Activated CD4-positive, alpha-beta memory T cell treated with anti-CD3 and anti-CD28 coated beads for 36 hours (primary cell): ENCODE data around the gene RBX1. TPM values are rescaled to one million over a fixed set of nuclear protein-coding genes. Genes with fewer than 3 reads are reported as not detected.

Experiments used
- CTCF ChIA-PET: fragments of 350-600 bp; sonication (Branson Sonifier 250); formaldehyde crosslinking; loops from one replicate; lab custom pipeline; 2021; ENCODE audit warnings: antibody characterized with exemption, inconsistent platforms; lab: Charles Lee
- POLR2A ChIA-PET: fragments of 350-600 bp; sonication (Branson Sonifier 250); formaldehyde crosslinking; loops from one replicate; lab custom pipeline; 2021; ENCODE audit warnings: antibody characterized with exemption; lab: Charles Lee
- DNase-seq: peaks from one replicate; pipeline ENCODE4 v3.0.0-alpha.2; 2020
- H3K27ac Mint-ChIP-seq: one replicate; pipeline ENCODE4 v1.8.0; 2021; ENCODE audit warnings: mixed read lengths
- H3K27me3 Mint-ChIP-seq: one replicate; pipeline ENCODE4 v1.8.0; 2021; ENCODE audit warnings: mixed read lengths
- H3K36me3 Mint-ChIP-seq: one replicate; pipeline ENCODE4 v1.8.0; 2021; ENCODE audit warnings: mixed read lengths
- H3K4me1 Mint-ChIP-seq: one replicate; pipeline ENCODE4 v1.8.0; 2021; ENCODE audit warnings: low read depth, mixed read lengths
- H3K4me3 Mint-ChIP-seq: one replicate; pipeline ENCODE4 v1.8.0; 2021; ENCODE audit warnings: mild to moderate bottlenecking, mixed read lengths
- H3K9me3 Mint-ChIP-seq: one replicate; pipeline ENCODE4 v1.8.0; 2021; ENCODE audit warnings: mixed read lengths
- intact Hi-C: fragments of 100-400 bp; cut with micrococcal nuclease; formaldehyde crosslinking; loops from one replicate; pipeline ENCODE4 v1.15.1; 2023
- total RNA-seq, 2 experiments: library from RNA; stranded (reverse); gene quantifications; one replicate each; pipeline ENCODE4 v1.2.3, GENCODE V29; 2021

Gene RBX1
- total RNA-seq, 2 experiments from 2014 or later: 96.9 to 99.4 TPM

DNA sequence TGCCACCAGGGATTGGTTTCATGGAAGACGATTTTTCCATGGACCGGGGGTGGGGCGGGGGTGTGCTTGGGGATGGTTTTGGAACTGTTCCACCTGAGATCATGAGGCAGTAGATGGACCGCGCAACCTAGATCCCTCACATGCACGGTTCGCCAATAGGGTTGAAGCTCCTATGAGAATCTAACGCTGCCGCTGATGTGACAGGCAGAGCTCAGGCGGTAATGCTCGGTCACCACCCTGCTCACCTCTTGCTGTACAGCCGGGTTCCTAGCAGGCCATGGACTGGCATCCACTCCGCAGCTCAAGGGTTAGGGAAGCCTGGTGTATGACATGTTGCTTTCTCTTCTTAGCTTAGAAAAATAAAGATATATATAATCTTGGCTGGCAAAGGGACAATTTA lies 22.0 kb downstream of the RBX1 start:
- H3K9me3 Mint-ChIP-seq: no peaks in the 10 kb centered on the region
- POLR2A ChIA-PET: interaction anchor here (1.5 to 1.9 kb wide), 2 partner anchors 22 to 49 kb away, joined by 4 to 5 read pairs; partner anchors contain the start of gene RBX1
- intact Hi-C loops: no loop called here
- H3K27me3 Mint-ChIP-seq: no peaks in the 10 kb centered on the region
- H3K36me3 Mint-ChIP-seq: peaks cover 15% of the 10 kb centered on the region
- H3K4me1 Mint-ChIP-seq: no peaks in the 10 kb centered on the region
- no peak overlapping the region for H3K27ac Mint-ChIP-seq
- no peak for DNase-seq
- CTCF ChIA-PET: no interaction called here
- H3K4me3 Mint-ChIP-seq: no peak overlapping the region

DNA sequence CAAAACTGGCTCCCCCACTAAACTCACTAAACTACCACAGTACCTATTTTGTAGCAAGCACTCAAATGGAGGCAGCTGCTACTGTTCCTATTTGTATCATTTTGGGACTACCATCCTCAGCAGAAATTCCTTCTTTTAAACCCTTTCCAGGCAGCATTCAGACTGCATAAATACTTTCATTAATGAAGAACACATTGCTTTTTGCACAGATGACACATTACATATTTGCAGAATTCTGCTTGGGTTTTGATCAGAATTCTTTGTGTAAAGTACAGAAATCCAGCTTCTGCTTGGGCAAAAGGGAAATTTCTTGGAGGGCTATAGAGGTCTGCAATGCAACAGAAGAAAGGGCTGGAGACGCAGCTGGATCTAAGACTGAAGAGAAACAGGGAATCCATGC lies 24.2 kb downstream of the RBX1 start:
- no peaks in the 10 kb centered on the region for H3K9me3 Mint-ChIP-seq
- H3K4me3 Mint-ChIP-seq: no peak overlapping the region
- ChIA-PET POLR2A (interaction anchor here (0.6 kb wide), 2 partner anchors 117 to 119 kb away, joined by 3 to 4 read pairs; no protein-coding TSS in a partner anchor), CTCF (no interaction called here)
- no peaks in the 10 kb centered on the region for H3K27me3 Mint-ChIP-seq
- DNase-seq: no peak
- H3K4me1 Mint-ChIP-seq: no peaks in the 10 kb centered on the region
- no peak overlapping the region for H3K27ac Mint-ChIP-seq
- intact Hi-C loops: no loop called here
- peaks cover 13% of the 10 kb centered on the region for H3K36me3 Mint-ChIP-seq

DNA sequence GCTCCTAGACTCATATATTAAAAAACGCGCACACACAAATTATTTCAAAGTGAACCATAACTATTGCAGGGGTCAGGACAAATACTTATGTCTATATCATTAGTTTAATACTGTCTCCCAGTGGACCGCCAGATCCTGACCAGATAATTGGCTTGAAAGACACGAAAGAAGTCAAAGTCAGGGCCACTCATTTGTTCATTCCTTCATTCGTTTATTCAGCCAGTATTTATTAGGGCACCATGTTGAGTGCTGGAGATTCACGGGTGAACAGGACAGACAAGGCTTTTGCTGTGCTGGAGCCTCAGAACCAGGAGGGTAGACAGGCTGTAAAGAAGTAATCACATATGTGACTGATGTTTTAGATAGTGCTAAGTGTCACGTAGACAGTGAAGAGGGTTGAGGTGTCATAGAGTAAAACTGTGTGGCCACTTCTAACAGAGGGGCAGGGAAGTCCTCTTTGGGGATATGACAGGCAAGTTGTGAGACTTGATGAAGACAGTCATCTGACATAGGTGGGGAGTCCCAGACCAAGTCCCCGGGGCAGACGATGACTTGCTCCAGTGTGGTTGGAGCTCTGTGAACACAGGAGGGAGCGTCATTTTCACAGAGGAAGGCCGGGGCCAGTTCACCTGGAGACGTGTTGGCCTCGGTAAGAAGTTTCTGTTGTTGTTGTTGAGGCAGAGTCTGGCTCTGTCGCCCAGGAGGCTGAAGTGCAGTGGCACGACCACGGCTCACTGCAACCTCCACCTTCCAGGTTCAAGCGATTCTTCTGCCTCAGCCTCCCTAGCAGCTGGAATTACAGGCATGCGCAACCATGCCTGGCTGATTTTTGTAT lies 25.9 kb downstream of the RBX1 start:
- intact Hi-C loops: no loop called here
- no peaks in the 10 kb centered on the region for H3K4me1 Mint-ChIP-seq
- no peak for DNase-seq
- no peak overlapping the region for H3K4me3 Mint-ChIP-seq
- POLR2A ChIA-PET: interaction anchor here (0.7 kb wide), 1 partner anchor 16 kb away, joined by 3 read pairs; no protein-coding TSS in a partner anchor
- CTCF ChIA-PET: interaction anchor here (0.7 to 1.5 kb wide), 2 partner anchors 261 to 465 kb away, joined by 3 read pairs; no protein-coding TSS in a partner anchor
- no peaks in the 10 kb centered on the region for H3K27me3 Mint-ChIP-seq
- peaks cover 8% of the 10 kb centered on the region for H3K36me3 Mint-ChIP-seq
- H3K9me3 Mint-ChIP-seq: no peaks in the 10 kb centered on the region
- no peak overlapping the region for H3K27ac Mint-ChIP-seq

DNA sequence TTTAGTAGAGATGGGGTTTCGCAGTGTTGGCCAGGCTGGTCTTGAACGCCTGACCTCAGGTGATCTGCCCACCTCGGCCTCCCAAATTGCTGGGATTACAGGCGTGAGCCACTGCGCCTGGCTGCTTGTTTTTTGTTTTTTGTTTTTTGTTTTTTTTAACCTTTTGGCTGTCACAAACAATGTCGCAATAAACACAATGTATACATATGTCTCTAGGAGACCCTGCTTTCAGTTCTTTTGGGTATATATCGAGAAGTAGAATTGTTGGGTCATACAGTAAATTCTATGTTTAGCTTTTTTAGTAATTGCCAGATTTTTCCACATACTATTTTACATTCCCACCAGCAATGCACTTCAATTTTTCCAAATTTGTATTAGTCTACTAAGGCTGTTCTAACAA lies 28.0 kb downstream of the RBX1 start:
- intact Hi-C loops: no loop called here
- Mint-ChIP-seq H3K4me3 (no peak overlapping the region), H3K27me3 (no peaks in the 10 kb centered on the region), H3K27ac (no peak overlapping the region), H3K9me3 (no peaks in the 10 kb centered on the region), H3K4me1 (no peaks in the 10 kb centered on the region), H3K36me3 (no peaks in the 10 kb centered on the region)
- DNase-seq: no peak
- ChIA-PET POLR2A (no interaction called here), CTCF (no interaction called here)

DNA sequence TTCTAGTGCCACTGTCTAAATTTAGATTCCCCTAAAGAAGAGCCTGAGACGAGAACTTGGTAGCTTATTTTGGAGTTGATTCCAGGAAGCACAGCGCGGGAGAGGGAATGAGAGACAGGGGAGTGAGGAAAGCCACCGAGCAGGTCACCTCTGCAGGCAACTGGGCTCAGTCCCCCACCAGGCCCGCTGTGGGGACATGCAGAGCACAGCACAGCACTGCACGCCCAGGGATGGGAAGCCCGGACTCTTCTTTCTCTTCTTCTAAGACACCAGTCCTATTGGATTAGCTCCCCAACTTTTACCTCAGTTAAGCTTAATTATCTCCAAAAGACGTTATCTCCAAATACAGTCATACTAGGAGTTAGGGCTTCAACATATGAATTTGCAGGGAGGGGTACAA lies 28.7 kb downstream of the RBX1 start:
- POLR2A ChIA-PET: no interaction called here
- Mint-ChIP-seq H3K9me3 (no peaks in the 10 kb centered on the region), H3K4me1 (no peaks in the 10 kb centered on the region), H3K27me3 (no peaks in the 10 kb centered on the region), H3K36me3 (no peaks in the 10 kb centered on the region), H3K27ac (no peak overlapping the region), H3K4me3 (no peak overlapping the region)
- intact Hi-C loops: no loop called here
- CTCF ChIA-PET: no interaction called here
- DNase-seq: no peak

DNA sequence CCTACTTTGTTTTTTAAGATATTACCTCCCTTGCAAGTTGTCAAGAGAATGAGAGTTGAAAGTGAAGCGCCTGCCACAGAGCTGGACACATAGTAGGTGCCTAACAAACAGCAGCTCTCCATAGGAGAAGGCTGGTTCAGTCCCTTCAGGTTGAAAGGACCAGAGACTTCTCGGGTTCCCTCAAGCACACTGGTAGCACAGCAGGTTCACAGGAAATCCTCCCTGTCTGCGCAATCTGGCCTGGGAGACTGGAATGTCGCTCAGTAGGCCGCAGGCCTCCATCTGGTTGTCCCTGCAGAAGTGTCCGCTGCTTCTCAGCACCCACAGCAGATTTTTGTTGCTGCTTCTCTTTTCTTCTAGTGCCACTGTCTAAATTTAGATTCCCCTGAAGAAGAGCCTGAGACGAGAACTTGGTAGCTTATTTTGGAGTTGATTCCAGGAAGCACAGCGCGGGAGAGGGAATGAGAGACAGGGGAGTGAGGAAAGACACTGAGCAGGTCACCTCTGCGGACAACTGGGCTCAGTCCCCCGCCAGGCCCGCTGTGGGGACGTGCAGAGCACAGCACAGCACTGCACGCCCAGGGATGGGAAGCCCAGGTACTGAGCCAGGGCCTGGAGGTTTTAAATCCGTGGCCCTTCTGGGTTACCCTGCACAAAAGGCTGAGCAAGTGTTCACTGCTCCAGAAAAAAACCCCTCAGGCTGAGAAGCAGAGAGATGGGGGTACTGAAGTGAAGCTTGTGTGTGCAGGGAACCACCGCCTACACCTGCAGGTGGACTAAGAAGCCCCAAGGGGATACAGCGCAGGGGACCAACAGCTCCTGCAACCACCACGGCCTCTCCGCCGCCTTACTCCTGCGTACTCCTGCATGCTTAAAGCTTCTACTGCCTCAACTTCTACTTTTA lies 31.6 kb downstream of the RBX1 start:
- Mint-ChIP-seq H3K9me3 (no peaks in the 10 kb centered on the region), H3K27me3 (no peaks in the 10 kb centered on the region), H3K4me3 (no peak overlapping the region), H3K27ac (no peak overlapping the region), H3K4me1 (no peaks in the 10 kb centered on the region), H3K36me3 (no peaks in the 10 kb centered on the region)
- POLR2A ChIA-PET: no interaction called here
- intact Hi-C loops: no loop called here
- no peak for DNase-seq
- CTCF ChIA-PET: no interaction called here

DNA sequence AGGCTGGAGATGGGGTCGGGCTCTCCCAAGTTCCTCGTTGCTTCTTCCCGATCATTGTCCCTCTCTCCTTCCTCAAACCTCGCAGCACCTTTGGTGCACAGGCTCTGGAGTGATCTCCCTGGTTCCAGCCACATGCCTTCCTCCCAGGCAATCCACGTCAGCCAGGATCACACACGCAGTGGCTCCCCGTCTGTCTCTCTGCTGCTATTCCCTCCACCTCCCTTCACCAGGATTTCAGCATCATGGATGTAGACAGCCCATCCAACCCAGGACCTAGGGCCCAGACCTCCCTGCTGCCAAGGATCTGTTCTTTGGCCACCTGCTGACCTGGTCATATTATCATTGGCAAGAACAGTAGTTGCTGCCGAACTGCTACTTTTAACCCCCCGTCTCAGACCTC lies 40.1 kb downstream of the RBX1 start:
- ChIA-PET POLR2A (no interaction called here), CTCF (no interaction called here)
- Mint-ChIP-seq H3K9me3 (no peaks in the 10 kb centered on the region), H3K4me3 (no peak overlapping the region), H3K4me1 (no peaks in the 10 kb centered on the region), H3K27ac (no peak overlapping the region), H3K36me3 (no peaks in the 10 kb centered on the region), H3K27me3 (peaks cover 10% of the 10 kb centered on the region)
- intact Hi-C loops: no loop called here
- DNase-seq: no peak

DNA sequence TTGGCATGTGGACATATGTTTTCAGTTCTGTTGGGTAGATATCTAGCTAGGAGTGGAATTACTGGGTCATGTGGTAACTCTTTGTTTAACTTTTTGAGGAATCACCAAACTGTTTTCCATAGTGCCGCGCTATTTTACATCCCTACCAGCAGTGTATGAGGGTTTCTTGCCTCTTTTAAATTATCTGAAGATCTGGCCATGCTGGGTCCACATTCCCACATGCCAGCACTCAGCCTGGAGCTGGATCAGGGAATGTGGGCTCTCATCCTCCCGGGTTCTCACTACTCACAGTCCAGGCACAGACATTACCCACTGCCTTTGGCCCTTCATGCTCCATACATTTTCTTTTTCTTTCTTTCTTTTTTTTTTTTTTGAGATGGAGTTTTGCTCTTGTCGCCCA lies 44.6 kb downstream of the RBX1 start:
- POLR2A ChIA-PET: no interaction called here

DNA sequence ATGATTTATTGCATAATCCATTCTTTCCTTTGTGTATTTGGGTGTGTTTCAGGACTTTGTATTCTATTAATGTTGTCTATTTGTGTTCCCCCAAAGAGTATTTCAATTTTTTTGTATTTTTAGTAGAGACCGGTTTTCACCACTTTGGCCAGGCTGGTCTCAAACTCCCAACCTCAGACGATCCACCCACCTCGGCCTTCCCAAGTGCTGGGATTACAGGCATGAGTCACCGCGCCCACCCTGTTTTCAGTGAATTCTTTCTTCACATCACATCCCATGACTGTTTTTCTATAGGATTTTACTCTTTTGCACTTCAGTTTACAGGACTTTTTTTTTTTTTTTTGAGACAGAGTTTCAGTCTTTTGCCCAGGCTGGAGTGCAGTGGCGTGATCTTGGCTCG lies 46.3 kb downstream of the RBX1 start:
- Mint-ChIP-seq H3K27ac (no peak overlapping the region), H3K9me3 (no peaks in the 10 kb centered on the region), H3K4me3 (no peak overlapping the region), H3K36me3 (no peaks in the 10 kb centered on the region), H3K4me1 (no peaks in the 10 kb centered on the region), H3K27me3 (no peaks in the 10 kb centered on the region)
- ChIA-PET POLR2A (no interaction called here), CTCF (no interaction called here)
- no peak for DNase-seq
- intact Hi-C loops: no loop called here

More for the DNA sequence above, 44.6 kb downstream of the RBX1 start:
- peaks cover 8% of the 10 kb centered on the region for H3K27me3 Mint-ChIP-seq
- no peak overlapping the region for H3K4me3 Mint-ChIP-seq
- CTCF ChIA-PET: interaction anchor here (0.9 to 2.2 kb wide), 2 partner anchors 73 to 97 kb away, joined by 3 to 7 read pairs; no protein-coding TSS in a partner anchor
- intact Hi-C loops: no loop called here
- no peak overlapping the region for H3K27ac Mint-ChIP-seq
- no peak for DNase-seq
- no peaks in the 10 kb centered on the region for H3K9me3 Mint-ChIP-seq
- H3K36me3 Mint-ChIP-seq: no peaks in the 10 kb centered on the region
- H3K4me1 Mint-ChIP-seq: no peaks in the 10 kb centered on the region

DNA sequence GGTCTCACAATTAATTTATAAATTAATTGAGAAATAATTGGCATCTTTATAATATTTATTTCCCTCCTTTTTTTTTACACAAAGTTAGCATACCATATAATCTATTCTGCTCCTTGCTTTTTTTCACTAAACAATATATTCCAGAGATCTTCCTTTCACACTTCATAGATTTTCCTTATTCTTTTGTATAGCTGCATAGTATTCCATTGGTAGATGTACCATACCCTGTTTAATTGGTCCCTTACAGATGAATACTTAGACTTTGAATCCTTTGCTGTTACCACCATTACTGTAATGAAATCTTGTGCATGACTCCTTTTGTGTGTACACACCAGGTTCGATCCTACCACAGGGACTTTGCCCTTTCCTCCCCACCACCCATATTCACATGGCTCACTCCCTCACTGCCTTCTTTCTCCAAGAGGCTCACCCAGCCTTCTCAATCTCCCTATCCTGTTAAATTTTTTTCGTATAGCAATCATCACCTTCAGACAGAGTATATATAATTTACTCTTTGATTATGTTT lies 48.9 kb downstream of the RBX1 start:
- CTCF ChIA-PET: no interaction called here
- POLR2A ChIA-PET: no interaction called here
- no peak overlapping the region for H3K4me3 Mint-ChIP-seq

DNA sequence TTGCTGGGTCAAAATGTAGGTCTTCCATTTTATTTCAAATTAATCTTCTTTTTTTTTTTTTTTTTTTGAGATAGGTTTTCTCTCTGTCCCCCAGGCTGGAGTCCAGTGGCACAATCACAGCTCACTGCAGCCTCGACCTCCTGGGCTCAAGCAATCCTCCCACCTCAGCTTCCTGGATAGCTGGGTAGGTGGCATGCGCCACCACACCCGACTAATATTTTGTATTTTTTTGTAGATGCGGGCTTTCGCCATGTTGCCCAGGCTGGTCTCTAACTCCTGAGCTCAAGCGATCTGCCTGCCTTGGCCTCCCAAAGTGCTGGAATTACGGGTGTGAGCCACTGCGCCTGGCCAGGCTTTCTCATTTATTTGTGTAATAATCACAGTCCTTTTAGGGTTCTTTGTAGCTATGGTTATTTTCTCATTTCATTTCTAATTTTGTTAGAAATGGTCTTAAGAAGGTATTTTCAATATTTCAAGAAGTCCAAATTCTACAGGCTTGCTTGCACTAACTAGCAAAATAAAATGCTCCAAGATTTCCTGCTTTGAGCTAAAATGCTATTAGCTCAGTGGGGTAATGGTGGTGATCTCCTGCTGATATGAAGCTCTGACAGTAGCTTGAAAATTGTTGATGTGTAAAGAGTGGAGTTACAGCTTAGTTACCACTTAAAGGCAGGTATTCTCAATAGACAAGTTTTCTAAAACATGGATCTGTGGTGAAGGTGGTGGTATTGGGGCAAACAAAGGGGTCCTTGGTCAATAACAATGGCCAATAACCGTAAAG lies 50.0 kb downstream of the RBX1 start:
- Mint-ChIP-seq H3K36me3 (no peaks in the 10 kb centered on the region), H3K4me3 (no peak overlapping the region), H3K4me1 (no peaks in the 10 kb centered on the region), H3K27ac (no peak overlapping the region), H3K27me3 (no peaks in the 10 kb centered on the region), H3K9me3 (no peaks in the 10 kb centered on the region)
- POLR2A ChIA-PET: interaction anchor here (0.6 kb wide), 1 partner anchor 62 kb away, joined by 3 read pairs; no protein-coding TSS in a partner anchor
- intact Hi-C loops: no loop called here
- DNase-seq: no peak
- CTCF ChIA-PET: interaction anchor here (1.1 kb wide), 1 partner anchor 236 kb away, joined by 3 read pairs; no protein-coding TSS in a partner anchor

More for the DNA sequence above, 48.9 kb downstream of the RBX1 start:
- no peaks in the 10 kb centered on the region for H3K27me3 Mint-ChIP-seq
- no peaks in the 10 kb centered on the region for H3K9me3 Mint-ChIP-seq
- DNase-seq: no peak
- H3K27ac Mint-ChIP-seq: no peak overlapping the region
- no peaks in the 10 kb centered on the region for H3K36me3 Mint-ChIP-seq
- intact Hi-C loops: no loop called here
- H3K4me1 Mint-ChIP-seq: no peaks in the 10 kb centered on the region
